Stimulated activated CD4-positive, alpha-beta T cell treated with anti-CD3 and anti-CD28 coated beads, Interleukin-12 subunit alpha, Interleukin-12 subunit beta, amount 100 ng/mL, for 48 hours (primary cell): ENCODE results near the gene IL1RAPL1.

Source experiments
- DNase-seq, 3 donors: peaks; one replicate each; pipeline ENCODE4 v3.0.0-alpha.2; 2020; ENCODE audit warnings: low read depth in 2 of 3, low spot score in 1 of 3

The IL1RAPL1 gene

DNA sequence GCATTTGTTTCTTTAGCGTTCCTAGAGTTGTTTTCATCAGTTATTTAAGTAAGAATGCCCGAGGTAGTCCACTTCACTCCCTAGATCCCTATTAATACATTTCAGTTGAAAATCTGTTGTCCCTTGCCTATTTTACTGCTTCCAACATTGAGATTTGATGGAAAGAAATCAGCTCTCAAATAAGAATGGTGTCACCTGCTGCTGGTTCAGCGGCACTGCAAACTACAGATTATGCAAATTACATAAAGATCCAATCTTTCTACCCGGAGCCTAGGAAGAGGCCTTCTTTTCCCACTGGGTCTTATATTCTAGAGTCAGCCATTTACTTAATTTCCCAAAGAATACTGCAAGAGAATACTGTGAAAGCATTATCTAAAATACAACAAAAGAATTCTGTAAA lies 1030.5 kb downstream of the IL1RAPL1 start:
- DNase-seq, result no peak

DNA sequence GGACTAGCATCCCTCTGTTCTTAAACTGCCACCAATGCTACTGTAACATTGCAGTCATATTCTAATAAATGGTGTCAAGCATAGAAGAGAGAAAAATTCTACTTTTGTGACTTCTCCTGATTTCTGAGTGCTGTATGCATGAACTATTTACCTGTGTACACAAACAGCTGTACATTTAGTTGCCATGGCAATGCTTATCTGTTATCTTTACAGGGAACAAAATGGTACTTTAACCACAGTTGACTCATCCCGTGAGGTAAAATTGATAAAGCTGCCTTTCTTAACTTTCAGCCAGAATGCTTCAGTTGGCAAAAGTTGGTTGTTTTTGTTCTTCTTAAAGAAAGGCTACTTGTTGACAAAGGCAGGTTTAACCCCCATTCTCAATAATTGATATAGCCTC lies 1040.6 kb downstream of the IL1RAPL1 start:
- DNase-seq, result no peak

DNA sequence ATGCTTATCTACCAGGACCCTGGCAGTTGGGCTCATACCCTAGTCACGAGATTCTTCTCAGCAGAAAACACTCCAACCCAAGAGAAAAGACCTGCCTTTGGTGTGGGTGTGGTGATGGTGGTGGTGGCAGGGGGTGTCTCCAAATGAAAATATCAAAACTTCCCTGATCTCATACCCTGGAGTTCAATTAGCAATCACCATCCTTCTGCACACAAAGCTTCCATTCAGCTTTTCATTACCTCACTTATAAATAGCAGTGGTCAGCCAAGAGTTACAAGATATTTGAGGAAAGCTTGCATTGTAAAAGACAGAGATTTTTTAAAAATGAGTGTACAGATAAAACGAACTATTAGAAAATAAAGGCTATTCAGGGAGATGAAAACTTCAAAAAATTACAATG lies 1047.3 kb downstream of the IL1RAPL1 start:
- DNase-seq, result no peak

DNA sequence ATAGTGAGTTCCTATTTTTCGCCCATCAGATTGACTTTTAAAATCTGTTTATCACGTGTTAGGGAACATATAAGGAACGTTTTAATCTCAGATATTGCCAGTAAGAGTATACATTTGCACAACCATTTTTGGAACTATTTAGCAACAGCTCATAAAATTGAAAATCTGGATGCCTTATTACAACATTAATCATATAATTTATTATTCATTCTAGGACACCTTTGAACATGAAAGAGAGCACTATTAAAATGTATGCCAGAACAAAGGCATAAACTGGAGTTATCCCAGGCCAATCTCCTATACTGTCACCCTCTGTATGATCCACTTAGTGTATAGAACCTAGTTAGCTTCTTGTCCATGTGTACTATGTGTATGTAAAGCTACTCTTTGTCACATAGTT lies 1049.1 kb downstream of the IL1RAPL1 start:
- DNase-seq, result no peak

DNA sequence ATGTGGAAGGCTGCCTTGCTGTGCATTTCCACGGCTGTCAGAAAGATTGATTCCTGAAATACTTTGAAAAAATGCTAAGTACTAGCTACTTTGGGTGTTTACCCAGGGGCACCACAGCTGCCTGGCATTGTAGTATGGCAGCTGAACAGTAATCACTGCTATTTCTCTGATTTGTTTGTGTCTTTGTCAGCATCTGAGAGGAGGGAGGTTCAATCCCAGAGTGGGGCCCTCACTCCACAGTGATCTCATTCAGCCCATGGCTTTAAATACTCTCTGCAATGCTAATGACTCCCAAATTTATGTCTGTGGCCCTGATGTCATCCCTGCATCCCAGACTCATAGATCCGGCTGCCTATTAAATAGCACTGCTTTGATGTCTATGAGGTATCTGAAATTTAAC lies 1052.9 kb downstream of the IL1RAPL1 start:
- DNase-seq, result no peak

DNA sequence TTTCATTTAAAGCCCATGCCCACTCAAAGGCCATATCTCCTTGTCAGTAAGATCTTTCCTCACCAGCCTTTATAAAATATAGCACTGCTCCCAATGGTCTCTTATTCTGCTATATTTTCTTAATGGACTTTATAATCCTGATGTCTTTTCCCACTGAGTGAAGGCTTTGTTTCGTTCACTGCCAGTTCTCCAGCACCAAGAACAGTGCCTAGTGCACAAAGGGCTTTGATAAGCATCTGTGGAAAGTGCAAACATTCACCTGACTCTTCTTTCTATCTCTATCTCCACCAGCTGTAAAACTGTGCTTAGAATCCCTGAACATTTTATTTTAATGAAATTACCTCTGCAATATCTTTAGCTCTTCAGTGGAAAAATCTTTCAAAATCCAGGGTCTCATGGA lies 1054.2 kb downstream of the IL1RAPL1 start:
- no peak for DNase-seq

DNA sequence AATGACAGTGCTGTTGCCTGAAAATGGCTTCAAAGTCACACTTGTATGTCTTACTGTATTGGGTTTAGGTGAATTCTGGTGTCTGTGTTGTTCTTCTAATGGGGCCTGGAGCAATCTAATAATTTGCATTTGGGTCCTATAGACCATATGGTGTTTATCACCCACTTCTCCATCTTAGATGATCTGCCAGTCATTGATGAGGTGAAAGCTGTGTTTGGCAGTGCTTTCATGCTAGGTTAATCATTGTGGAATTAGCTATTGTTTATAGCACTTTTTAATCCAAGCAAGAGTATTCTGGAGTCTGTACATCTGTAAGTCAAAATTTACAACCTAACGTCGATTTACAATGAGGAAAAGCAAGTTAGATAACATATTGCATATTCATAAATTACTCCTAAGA lies 1055.9 kb downstream of the IL1RAPL1 start:
- DNase-seq, result no peak

DNA sequence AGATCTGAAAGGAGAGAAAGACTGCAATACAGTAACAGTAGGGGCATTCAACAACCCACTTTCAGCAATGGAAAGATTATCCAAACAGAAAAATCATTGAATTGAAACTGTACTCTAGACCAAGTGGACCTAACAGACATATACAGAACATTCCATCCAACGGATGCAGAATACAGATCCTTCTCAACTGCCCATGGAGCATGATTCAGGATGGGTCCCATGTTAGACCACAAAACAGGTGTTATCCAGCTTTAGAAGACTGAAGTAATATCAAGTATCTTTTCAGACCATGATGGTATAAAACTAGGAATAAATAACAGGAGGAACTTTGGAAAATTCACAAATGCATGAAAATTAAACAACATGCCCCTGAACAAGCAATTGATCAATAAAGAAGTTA lies 1060.9 kb downstream of the IL1RAPL1 start:
- no peak for DNase-seq

DNA sequence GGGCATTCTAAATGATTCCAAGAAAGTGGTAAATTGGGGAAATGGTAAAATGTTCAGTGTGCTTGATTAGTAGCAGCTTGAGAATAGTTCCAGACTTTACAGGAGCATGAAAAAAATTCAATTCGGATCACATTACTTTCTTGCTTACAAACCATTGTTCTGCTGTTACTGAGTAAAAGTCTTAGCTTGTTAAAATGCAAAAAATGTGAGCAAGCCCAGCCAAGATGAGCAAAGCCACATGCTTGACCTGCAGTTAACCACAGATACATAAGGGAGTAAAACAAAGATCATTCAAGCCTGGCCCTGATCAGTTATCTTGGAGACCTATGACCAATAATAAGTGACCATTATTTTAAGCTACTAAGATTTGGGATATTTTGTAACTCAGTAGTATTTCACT lies 1065.2 kb downstream of the IL1RAPL1 start:
- DNase-seq, result no peak

DNA sequence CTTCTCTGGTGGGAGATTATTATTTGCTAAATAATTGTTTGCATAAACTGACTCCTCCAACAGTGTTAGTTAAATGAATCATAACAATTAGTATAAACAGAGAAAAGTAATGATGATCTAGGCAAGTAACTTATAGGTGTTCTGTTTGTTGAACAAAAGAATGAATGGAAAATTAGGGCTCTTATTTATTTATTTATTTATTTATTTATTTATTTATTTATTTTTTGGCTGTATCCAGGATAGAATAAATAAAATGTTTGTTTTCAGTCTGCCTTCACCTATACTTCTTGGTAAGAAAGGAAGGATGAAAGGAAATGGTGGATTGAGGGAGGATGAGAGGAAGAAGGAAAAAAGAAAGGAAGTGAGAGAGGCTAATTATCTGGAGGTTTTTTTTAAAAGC lies 1066.5 kb downstream of the IL1RAPL1 start:
- no peak for DNase-seq

DNA sequence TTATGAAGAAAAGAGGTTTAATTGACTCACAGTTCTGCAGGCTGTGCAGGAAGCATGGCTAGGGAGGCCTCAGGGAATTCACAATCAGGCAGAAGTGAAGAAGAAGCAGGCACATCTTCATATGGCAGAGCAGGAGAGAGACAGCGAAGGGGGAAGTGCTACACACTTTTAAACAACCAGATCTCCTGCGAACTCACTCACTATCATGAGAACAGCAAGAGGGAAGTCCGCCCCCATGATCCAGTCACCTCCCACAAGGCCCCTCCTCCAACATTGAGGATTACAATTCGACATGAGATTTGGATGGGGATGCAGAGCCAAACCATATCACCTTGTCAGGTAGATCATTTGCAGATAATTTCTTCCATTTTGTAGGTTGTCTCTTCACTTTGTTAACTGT lies 1072.7 kb downstream of the IL1RAPL1 start:
- no peak for DNase-seq

DNA sequence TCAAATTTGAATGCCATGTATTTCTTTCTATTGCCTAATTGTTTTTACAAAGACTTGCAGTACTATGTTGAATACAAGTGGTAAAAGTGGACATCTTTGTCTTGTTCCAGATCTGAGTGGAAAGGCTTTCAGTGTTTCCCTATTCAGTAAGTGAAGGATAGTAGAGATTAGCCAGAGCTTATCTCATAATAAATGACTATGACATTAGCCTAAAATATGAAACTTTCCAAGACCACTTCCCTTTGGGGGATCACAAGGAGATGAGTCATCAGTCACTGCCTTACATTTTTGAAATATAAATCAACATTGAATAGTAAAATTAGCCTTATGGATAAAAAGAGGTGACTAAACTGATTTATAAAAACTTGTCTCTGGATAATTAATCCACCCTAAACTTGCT lies 1074.0 kb downstream of the IL1RAPL1 start:
- no peak for DNase-seq

DNA sequence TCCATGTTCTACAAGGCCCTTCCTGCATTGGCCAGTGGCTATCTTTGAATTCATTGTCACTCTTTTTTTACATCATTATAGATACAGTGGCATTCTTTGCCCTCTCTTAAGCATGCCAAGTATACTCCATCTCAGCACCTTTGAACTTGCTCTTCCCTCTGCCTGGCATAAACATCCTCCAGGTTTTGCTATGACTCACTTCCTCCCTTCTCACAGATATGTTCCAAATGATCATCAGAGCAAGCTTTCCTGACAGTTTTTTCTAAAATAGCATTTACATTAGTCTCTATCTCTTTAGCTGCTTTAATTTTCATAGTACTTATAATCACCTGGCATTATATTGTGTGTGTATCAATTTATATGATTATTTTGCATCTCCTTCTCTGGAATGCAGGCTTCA lies 1074.9 kb downstream of the IL1RAPL1 start:
- no peak for DNase-seq

DNA sequence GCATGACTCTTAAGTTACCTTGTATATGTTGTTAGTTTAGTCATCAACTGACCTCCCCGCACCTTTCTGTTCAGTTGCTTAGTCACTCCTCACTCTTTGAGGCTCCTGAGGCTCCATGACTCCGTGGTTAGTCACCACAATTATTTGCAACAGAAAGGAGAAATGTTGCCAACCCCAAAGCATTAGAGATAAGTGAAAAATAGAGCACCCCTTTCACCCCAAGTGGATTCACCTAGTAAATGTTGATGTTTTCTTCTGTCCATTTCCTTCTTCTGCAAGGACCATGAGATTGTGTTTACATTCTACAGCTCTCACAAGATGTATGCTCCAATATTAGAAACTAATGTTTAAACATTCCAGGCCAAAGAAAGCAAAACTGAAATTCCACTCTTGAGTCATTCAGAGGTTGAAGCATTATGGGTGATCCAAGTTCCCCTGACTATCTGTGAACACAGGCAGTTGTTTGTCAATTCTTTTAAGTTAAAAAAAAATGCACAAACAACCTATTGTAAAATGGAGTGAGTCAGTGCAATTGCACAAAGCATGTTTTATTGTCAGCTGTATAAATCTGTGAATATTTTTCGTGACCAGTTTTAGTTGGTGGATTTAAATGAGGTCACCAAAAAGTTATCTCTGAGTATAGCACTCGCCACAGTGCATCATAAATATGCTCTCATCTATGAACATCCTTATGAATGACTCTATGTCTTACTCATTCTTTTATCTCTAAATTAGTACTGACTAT lies 1075.7 kb downstream of the IL1RAPL1 start:
- no peak for DNase-seq

DNA sequence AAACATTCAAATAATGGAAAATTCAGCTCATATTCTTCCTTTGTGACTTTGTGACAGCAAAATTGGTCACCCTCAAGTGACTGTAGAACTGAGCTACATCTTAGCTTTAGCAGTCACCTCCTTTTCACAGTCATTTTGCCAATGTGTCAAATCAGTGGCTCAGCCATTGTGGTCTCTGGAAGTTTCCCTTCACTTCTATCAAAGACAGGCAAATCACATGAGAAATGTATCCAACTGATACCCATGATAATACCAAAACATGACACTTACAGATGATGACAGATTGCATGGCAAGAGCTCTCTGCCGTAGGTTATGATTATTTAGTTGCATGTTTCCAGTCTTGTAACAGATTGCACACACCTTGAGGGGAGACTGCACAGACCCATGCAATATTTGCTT lies 1078.3 kb downstream of the IL1RAPL1 start:
- no peak for DNase-seq

DNA sequence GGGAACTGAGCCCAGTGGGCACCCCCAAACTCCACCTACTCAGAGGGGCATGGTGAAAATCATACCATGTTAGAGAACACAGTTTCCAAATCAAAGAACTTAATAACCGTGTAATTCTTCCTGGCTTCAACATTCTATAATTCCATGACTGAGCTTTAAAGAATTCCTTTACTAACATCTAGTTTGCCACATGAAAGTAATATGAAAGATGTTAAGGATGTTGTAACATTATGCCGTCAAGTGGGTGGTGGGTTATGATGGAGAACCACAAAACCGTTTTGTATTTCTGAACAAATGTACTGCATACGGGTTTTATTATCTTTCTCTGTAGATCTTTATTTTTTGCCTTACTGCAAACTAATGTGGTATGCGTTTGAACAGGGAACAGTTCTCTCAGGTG lies 1079.1 kb downstream of the IL1RAPL1 start:
- DNase-seq, result no peak

DNA sequence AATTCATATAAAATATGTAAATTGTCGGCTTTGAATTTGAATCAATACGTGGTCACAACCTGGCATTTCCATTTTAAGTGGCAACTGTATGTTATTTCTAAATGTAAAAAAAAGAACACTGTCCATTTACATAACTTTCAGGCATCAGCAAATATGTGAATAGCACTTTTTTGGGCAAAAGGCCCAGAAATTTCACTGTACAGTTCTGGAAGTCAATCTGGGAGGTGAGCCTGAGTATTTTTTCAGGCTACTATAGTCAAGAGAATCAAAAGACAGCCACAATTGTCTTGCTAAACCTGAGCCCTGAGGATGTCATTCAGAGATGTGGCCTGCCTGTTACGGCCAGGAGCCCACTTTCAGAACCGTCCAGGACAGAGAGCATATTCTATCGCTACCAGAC lies 1084.2 kb downstream of the IL1RAPL1 start:
- no peak for DNase-seq

DNA sequence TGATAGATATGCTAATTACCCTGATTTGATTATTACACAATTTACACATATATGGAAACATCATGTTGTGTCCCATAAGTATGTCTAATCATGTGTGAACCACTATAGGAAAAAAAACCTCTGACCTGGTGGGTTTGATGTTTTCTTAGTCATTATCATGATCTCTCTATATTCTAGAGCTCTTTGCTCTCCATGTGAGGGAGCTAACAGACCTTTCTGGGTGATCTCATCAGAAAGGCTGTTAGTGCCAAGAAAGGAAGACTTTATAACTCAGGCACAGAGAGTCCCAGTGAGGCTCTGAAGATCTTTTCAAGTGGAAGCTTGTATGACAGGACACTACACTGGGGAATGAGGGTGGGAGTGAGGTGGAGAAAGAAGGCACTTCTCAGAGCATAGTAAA lies 1100.4 kb downstream of the IL1RAPL1 start:
- no peak for DNase-seq

DNA sequence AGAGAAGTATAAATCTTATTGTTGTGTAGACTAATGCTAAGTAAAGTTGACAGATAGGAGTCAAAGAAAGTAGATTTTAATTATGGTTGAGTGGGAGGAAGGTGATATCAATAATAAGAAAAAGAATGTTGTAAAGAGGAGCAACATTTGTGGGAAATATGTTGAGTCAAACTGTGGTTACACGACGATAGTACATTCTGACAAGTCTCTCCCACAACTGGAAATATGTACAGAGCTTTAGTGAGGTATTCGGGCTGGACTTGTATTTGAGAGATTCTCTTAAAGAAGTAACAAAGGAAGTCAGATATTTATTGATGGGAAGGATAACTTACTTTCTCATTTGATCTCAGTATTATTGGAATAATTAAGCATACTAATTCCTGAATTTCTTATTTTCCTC lies 1102.8 kb downstream of the IL1RAPL1 start:
- DNase-seq, result no peak

DNA sequence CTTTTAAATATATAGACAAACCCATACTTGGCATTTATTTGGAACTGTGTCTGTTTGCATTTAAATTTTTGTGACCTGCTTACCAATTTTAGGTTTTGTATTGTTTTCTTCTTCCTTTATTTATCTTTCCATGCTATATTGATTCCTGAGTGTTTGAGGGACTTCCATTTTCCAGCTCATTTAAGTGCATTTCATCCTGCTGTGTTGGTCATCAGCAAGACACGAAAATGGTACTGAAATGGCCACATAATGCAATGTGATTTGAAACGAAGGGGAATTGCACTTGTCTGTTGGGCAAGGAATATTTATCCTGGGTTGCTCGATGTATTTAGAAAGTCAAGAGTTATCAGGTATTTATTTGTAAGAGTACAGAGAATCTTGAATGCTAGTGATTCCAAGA lies 1103.8 kb downstream of the IL1RAPL1 start:
- no peak for DNase-seq

DNA sequence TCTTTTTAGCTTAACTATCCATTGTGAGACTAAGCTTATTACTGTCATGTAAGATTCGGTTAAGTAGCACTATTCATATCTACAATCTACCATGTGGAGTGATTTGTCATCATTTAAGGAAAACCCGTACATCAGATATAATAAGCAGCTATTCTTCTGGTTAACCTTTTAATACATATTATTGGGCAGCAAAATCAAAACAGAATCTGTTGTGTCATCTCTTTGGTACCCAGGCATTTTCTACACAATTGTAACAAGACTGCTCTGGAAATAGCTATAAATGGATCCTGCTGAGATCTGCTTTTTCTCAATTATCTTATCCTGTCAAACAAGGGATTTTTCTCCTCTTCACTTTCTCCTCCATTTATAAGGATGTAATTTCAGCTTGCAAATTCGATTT lies 1106.7 kb downstream of the IL1RAPL1 start:
- DNase-seq, result no peak

DNA sequence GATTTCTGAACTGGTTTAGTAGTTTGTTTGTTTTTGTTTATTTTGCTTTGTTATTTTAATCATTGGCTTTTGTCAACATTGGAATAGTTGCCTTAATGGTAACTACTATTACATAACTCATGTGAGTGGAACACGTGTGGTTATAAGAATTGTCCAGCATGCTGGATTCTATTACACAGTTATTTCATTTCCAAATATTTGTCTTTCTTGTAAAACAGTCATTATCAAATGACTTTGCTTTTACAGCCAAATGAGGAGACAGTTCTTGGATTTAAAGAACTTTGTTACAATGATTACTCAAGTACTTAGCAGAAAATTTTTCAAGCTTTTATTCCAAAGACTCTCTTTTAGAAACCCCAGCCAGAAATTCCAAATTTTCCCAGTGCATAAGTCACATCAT lies 1112.0 kb downstream of the IL1RAPL1 start:
- DNase-seq, result no peak

DNA sequence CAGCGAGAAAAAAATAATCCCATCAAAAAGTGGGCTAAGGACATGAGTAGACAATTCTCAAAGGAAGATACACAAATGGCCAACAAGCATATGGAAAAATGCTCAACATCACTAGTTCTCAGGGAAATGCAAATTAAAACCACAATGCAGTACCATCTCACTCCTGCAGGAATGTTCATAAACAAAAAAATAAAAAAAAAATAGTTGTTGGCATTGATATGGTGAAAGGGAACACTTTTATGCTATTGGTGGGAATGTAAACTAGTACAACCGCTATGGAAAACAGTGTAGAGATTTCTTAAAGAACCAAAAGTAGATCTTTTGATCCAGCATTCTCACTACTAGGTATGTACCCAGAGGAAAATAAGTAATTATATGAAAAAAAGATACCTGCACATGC lies 1119.8 kb downstream of the IL1RAPL1 start:
- no peak for DNase-seq

DNA sequence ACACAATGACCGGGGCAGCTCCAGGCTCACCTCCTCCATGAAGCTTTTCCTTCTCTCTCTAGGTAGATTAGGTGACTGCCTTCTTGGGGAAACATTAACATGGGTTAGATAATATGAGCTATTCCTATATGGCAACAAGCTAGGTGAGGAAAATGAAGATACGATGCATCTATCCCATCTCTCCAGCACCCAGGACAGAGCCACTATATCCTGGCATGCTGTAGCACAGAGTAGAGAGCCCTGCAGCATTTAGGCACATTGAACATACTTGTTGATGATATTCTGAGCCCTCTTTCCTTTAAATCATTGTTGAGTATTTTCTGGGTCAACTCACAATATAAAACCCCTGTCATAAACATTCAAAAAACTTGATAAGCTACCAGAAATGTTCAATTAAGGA lies 1133.9 kb downstream of the IL1RAPL1 start:
- no peak for DNase-seq
